Measurements from ENCODE around the gene AK9. TPM values are rescaled to one million over a fixed set of nuclear protein-coding genes. Genes with fewer than 3 reads are reported as not detected.

The AK9 gene
- total and polyA plus RNA-seq, 2 of the 8 experiments (the other 6 are each of a cell fraction or from before 2014, with no cell fraction given): 1.8 to 2.2 TPM

- no peak for TF ChIP-seq CEBPB (IDR thresholded peaks at IDR 0.05; ENCODE audit: low read depth, low read length)
- no peak for TF ChIP-seq ATF2 (IDR thresholded peaks at IDR 0.05; ENCODE audit: low read length)
Measured at GRCh38 chr6:109446541-109446940, 244.5 kb downstream of the AK9 start (continued).
